RPMI8226 (cell line): ENCODE measurements around the gene RTN4.
"Not testable (repeated sequence)": the region's sequence is repeated elsewhere in the genome, so short reads cannot be mapped to it uniquely, and the experiment has no call there.

Experiments used
- DNase-seq: peaks from one replicate; pipeline ENCODE4 v3.0.0-alpha.2; 2015

RTN4 gene

DNA sequence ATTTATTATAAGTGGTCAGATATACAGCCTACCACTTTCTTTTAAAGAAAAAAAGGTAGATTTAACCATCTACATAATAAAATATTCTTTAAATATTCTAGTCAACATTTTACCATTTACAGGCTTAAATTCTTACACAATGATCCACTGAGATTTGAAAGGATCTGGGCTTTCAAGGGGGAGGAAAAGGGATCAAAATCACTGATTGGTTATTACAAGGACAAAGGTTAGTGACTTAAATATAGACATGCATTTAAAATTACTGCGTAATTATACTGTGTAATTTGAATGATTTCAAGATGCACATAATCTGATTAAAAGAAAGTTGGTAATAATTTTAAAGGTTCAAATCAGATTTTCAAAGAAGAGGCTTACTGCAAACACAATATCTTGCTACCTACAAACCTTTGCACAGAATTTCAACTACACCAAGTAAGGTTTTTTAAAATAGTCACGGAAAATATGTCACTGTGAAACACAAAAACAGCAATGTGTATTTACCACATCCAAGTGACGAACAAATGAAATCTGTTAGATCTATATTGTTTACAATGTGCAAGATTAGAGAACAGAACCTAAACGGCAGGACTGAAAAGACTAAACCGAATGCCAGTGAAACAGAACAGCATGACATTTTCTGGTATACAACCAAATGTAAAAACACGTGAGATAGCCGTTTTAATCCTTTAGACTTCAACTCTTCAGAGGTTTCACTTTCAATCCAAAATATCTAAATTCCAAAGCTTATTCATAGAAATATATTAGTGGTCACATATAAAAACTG lies 40.8 kb downstream of the RTN4 start:
- DNase-seq, result no peak

DNA sequence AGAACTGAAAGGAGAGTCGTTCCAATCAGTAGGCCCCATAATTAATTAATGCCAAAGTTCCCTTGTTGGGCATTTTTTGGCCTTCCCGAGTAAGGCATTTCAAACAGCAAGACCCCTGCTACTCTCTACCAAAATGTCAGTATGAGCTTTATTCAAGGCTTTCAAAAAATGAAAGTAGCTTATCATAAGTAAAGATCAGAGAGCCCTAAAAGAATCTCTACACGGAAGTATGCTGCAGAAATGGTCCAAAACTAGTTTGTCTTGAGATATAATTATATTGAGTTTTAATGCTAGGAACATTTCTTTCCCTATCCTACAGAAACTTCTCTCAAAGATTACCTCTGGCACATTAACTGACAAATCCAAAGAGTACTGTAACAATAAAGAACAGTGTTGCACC lies 43.9 kb downstream of the RTN4 start:
- no peak for DNase-seq

DNA sequence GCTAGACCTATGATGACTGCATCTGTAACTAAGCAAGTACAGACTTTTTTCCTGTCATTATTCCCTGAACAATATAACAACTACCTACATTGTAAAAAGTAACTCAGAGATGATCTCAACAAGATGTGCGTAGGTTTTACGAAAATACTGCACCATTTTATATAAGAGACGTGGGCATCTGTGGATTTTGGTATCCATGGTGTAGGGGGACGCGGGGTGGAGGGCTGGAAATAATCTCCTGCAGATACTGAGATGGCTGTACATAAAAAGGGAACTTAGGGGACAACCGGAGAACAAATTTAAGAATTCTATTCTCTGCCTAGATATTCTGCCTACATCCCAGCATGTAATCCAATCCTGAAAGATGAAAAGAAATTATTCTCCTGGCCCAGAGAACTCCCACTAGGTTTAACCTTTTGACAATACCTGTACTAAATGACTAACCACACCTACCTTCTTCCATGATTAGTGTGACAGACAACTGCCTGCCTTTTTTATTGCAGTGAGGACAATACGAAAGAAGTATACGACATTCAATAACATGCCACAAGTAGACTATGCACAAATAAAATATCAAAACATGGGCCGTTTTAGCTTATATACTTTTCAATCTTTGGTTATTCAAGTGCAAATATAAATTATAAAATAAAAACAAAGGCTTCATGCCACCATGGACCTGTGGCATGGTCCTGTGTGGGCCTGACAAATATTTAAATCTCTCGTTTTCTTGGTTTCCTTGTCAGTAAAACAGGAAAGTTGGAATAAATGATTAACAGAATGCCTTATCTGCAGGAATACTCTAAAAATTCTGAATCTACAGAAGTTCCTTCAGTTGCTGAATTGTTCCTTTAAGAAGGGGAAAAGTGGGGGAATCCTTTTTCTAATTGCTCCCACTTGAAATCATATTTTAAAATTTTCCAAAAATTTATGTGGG lies 46.3 kb downstream of the RTN4 start:
- DNase-seq, result no peak

DNA sequence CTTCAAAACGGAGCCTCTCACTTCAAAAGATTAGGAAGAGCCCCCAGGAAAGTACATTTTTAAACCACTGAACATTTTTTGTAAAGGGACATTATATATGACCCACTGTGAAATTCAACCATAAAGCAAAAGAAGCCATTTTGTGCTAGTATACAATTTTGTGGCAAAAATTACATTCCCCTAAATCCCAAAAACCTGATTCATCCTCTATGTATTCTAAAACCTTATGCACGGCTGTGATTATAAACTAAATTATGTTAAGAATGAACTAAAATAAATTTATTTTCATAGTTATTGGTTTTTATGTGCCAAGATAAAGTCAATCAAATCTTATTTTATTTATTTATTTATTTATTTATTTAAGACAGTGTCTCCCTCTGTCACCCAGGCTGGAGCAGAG lies 48.5 kb downstream of the RTN4 start:
- no peak for DNase-seq

DNA sequence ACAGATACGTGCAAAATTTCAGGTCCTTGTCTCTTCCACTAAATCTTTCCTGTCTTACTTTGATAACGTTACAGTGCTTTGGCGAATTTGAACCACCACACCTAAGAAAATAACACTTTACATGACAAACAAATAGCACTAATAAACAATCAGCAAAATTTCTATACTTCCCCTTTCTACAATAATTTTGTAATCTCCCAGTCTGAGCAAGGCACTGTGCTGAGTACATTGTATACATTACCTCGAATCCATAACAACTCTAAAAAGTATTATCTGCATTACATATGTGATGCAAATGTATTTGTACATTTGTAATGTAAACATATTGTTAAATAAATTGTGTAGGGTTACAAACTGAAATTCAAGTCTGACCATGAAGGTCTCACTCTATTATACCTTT lies 49.9 kb downstream of the RTN4 start:
- no peak for DNase-seq

DNA sequence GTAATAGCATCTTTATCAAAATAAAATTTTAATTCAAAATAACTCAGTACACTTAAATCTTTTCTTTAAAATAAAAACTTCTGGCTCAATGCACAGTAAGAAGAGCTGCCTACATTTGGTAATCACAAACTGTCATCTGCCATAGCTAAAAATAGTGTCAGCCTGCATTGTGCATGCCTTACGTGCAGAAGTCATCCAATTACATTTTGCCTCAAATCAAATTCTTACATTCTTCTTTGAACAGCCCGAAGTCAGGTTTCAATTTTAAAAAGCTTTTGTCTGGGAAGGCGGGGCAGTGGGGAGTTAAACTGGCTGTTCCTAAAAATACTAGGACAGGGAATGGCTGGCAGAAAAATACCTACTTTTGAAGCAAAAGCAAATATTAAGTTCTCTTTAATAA lies 51.1 kb downstream of the RTN4 start:
- peak; percentile 67 for DNase-seq

DNA sequence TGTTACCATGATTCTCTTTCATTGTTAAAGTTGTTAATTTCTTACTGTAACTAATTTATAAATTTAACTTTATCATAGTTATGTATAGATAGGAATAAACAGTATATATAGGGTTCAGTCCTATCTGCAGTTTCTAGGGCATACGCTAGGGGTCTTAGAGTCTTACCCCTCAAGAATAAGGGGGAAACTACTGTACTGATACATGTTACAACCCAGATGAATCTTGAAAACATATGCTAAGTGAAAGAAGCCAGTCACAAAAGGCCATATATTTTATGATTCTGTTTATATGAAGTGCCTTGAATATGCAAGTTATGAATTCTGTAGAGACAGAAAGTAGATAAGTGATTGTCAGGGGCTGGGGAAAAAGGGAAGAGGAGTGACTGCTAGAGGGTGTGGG lies 52.4 kb downstream of the RTN4 start:
- no peak for DNase-seq

DNA sequence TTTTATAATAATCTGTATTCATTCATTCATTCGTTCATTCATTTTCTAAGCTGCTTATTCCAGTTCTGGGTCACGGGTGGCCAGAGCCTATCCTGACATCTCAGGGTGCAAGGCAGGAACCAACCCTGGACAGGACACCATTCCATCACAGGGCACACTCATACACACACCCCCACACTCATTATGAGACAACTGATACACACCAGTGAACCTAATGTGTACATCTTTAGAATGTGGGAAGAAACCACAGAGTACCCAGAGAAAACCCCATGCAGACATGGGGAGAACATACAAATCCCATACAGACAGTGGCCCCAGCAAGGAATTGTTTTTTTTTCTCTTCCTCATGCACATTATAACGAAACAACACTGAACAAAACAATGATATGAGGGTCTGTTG lies 54.7 kb downstream of the RTN4 start:
- DNase-seq, result no peak

DNA sequence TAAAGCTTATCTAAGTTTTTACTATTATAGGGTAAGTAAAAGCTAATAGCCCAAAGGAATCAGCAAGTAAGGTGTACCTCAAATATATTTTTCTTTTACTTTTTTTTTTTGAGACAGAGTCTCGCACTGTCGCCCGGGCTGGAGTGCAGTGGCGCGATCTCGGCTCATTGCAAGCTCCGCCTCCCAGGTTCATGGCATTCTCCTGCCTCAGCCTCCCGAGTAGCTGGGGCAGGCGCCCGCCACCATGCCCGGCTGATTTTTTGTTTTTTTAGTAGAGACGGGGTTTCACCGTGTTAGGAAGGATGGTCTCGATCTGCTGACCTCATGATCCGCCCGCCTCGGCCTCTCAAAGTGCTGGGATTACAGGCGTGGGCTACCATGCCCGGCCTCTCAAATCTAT lies 59.6 kb downstream of the RTN4 start:
- DNase-seq, result not testable (repeated sequence)

DNA sequence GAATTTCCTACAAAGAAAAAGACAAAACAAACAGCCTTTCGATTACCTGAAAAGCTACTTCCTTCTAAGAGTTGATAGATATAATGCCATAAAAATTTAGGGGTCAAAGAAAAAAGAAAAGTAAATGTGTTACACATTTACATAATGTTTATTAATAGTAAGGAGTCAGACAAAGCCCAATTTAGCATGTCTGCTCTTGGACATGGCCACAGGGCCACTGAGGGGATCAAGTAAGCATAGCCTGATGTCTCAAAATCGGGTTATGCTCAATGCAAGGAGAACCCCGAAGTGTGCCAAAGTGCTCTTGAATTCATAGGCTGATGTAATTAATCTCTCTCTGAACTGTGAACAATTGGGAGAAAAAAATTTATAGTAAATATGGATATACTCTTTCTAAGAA lies 61.6 kb downstream of the RTN4 start:
- no peak for DNase-seq

DNA sequence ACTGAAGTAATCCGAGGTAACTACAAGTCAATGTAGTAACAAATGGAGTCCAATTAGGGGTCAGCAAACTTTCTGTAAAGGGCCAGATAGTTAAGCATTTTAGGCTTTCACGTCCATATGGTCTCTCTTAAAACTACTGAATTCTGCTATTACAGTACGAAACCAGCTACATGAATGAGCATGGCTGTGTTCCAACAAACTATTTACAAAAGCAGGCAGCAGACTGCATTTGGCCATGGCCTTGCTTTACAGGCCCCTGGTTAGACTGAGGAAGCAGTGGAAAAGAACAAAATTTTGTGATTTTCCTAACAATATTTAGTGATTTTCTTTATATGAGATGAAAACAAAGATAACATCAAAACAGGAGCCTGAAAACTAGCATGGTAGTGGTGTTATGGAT lies 64.0 kb downstream of the RTN4 start:
- no peak for DNase-seq

DNA sequence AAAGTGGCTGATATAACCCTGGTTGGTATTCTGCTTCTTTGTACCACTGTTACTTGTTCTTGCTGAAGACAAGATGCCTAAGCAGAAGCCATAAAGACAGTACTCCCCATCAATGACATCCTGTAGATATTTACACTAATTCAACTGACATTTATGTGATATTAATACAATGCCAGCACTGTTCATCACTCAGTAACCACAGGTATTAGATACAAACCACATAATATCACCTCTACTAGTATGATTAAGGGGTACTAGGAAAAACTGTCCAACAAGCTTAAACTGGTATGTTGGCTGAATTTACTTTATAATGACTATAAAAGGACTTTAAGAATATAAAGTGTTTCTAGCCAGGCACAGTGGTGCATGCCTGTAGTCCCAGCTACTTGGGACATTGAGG lies 65.8 kb downstream of the RTN4 start:
- no peak for DNase-seq

DNA sequence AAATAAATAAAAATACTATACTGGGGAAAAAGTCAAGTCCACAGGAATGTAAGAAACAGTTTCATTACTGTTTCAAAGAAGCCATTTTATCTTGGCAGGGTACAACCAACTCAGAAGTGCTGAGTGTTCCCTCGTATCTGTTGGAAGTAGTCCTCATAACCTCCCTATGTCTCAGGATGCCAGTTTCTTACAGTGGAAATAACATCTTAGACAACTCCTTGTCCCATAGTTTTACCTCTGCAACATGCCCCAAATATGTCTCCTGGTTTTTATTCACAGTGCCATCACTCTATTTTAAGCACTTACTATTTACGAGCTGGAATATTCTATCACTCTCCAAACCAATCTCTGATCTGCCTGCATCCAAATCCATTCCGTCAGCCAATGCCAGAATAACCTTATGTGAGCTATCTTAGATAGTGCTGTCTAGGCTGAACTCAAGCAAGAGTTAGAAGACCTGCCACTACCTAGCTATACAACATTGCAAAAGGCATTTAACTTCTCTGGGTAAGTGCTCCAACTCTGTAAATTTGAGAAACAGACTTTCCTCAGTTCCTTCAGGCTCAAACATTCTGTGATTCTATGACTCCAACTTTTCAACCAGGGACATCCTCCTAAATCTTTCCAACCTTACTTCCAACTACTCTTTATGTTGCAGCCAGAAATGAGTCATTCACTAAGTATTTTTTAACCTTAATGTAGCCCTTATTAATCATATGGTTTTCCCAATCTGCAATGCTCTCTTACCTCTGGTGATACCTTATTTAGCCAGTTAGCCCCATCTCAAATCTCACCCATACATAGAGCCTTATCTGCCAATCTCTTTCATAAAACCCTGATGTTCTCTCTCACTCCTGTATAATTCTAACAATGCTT lies 66.7 kb downstream of the RTN4 start:
- no peak for DNase-seq

DNA sequence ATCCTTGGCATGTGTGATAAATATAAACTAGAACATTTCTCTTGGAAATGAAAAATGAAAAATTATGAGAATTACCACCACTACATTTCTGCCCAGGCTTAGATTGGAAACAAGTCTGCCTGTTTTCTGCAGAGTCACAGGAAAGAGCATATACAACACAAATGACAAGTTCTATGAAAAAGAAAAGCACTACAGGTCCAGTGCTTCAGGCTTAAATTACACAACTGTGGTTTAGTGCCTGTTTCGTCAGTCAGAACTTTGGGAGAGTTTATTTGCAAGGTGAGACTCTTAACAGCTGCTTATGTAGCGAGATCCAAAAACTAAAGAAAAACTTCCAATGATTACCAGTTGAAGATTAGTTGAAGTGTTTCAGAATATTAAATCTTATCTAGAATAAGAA lies 68.9 kb downstream of the RTN4 start:
- DNase-seq, result no peak

DNA sequence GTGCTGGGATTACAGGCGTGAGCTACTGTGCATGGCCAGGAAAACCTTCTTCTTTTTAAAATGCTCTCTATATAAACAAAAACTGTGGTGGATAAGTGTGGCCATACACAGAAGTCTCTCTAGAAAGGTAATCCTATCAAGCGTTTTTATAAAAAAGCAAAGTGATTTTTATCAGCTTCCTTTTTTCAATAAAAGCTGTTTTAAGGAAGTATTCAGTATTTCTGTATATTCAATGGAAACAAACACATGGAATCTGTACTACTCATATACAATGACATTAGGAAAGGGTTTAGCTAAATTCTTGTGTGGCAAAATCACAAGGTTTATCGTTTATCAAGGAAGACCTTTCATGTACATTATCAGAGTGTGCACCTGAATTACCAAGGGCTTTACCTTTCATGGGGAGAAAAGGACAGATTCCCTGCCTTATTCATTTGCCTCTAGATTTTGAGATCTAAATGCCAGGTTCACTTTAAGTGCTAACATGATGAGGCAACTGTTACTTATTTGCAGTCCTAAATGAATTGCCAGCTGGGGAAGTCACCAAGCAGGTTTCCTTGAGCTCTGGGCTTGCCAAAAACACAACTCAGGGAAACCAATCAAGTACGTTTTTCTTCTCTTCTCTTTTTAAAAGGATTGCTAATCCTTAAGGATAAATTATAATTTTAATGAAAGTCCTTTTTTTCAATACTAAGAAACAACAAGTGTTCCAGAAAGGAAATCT lies 70.8 kb downstream of the RTN4 start:
- DNase-seq, result no peak

DNA sequence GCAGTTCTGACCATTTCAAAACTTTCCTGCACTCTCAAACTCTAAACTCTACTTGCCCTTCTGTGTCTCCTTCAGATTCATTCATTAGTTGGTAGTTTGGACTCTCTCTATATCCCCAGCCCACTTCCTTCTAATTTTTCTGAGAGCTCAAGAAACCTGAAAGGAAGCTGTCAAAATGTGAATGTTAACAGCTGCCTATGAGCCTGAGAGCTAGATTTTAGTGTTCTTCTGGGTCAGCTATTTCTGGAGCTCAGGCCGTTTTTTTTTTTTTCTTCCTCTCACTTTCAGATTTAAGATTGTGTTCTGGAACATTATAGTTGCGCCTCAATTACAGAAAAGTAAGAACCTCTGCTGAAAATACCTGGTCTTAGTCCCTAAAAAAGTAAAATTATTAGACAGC lies 73.1 kb downstream of the RTN4 start:
- peak; percentile 55 for DNase-seq

DNA sequence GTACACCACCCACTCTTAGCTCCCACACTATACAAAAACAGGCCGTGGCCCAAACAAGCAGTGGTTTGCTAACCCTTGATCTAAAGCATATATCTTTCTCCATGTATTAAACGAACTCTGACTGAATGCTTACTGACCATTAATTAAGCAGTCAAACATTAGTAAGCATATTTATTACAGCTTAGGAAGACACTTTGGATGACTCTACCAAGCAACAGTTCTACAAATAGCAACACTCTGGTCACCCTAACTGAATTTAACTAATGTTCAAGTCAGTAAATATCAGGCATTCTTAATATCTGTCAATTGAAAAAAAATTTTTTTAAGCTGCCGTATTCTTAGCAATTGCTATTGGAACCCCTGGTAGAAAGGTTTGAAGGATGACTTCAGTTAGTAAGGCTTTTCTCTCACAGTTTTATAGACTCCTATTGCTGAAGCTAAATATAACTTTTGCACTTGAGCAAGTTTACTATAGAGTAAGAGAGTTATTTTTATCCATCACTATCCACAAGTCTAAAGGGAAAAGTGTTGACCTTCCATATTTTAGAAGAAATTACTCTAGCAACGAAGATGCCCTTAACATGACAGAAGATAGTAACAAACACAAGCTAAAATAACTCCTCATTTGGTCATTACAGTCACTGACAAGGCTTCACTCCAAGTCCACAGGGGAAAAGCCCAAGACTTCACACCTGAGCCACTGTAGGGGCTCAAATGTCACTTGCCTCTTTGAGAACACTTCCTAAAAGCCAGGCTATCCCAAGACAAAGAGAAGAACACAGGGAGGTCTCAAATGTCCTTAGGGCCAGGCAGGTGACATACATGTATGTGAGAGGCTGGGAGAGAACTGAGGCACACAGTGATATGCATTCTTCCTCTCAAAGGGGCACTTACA lies 74.4 kb downstream of the RTN4 start:
- no peak for DNase-seq

DNA sequence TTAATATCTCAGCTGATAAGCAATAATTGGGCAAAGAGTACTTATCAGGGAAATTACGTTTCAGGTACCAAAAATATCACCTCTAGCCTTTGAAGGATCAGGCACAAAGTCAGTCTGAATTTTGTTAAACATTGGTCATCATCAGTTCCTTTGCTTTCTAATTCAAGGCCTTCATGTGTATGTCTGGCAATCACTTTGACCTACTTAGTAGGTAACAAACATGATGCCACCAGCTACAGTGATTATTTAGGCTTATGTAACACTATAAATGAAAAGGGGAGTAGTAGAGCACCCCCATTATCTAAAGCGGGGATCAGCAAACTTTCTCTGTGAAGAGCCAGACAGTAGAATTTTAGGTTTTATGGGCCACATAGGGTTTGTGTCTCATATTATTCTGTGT lies 75.1 kb downstream of the RTN4 start:
- DNase-seq, result no peak

DNA sequence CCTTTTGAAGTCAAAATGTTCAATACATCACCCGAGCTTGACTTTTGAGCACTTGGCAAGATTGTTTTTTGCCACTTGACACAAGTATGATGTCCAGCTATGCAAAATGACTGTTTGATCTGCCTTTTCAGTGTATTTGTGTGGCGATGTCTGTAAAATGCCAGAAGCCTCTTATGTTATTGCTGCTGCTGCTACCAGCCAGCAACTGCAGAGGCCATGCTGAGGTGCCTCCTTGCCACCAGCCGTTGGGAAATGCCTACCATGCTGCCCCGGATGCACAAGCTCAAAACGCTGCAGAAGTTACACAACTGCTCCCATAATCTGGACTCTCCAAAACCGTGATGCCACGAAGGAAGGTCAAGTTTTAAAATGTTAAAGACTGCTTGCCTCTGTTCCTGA lies 80.3 kb downstream of the RTN4 start:
- no peak for DNase-seq

DNA sequence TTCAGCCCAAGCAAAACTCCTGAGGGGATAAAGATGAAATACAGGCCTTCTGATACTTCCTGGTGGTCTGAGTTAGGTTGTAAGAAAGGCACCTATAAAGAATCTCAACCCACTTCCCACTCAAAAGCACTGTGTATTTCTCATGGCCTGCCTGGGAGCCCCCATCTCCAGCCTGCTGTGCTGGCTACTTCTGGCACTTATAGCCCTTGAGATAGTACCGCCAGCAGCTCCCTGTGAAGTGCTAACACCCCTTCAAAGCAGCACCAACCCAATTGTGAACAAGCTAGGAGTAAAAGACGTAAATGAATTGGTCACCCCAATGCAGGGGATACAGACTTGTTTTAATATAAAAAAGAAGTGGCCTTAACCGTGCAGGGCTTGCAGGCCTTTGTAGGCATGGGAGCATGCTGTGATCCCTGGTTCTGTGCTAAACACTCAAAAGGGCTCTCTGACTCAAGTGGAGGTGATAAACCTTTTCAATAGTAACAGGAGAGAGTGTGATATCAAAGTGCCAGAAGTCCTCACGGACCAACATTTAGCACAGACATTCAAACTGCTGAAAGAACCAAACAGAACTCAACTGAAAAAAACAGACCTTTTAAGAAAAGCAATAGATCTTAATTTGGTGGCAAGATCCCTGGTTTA lies 80.8 kb downstream of the RTN4 start:
- DNase-seq, result no peak
